Right ventricle myocardium superior (tissue), 1 donor: ENCODE data around the gene SEC14L3. TPM values are rescaled to one million over a fixed set of nuclear protein-coding genes. Genes with fewer than 3 reads are reported as not detected.
"Not testable (repeated sequence)": the region's sequence is repeated elsewhere in the genome, so short reads cannot be mapped to it uniquely, and the experiment has no call there.

Experiments used
- ATAC-seq: fragments of 200-7000 bp; cut with Tn5 transposase; one replicate; pipeline ENCODE4 v1.9.1; 2020; ENCODE audit warnings: mild to moderate bottlenecking; ENCODE audit not compliant: poor library complexity
- DNase-seq: peaks from one replicate; pipeline ENCODE4 v3.0.0-alpha.2; 2020
- intact Hi-C: fragments of 100-400 bp; cut with DNase I; formaldehyde crosslinking; loops from one replicate; pipeline ENCODE4 v1.11.2; 2022
- total RNA-seq: library from RNA; stranded (reverse); fragmentation: NEBNext Ultra II Directional; extraction: Animal tissue kit (Norgen Biotek cat#: 25700); gene quantifications from one replicate; pipeline ENCODE4 v1.2.1, GENCODE V29; 2021
- donor health status: DM: no; HTN: yes; CAD: no; lungs with severe emphysema.

Gene SEC14L3
- total RNA-seq, 1 donor from 2014 or later: not detected

GRCh38 chr22:30453731-30454510 lies 17.9 kb downstream of the SEC14L3 start:
- DNase-seq: no peak
- intact Hi-C loops: no loop called here

GRCh38 chr22:30452861-30453260 lies 19.0 kb downstream of the SEC14L3 start:
- ATAC-seq (no peak), DNase-seq (no peak)
- intact Hi-C loops: no loop called here

More at GRCh38 chr22:30453731-30454510, 17.9 kb downstream of the SEC14L3 start:
- no peak for ATAC-seq

GRCh38 chr22:30451488-30451887 lies 20.3 kb downstream of the SEC14L3 start:
- intact Hi-C loops, DNase-seq: not testable (repeated sequence)

GRCh38 chr22:30447656-30448055 lies 24.2 kb downstream of the SEC14L3 start:
- ATAC-seq (no peak), DNase-seq (no peak)
- intact Hi-C loops: no loop called here

More at GRCh38 chr22:30451488-30451887, 20.3 kb downstream of the SEC14L3 start:
- ATAC-seq: not testable (repeated sequence)

- no peak for ATAC-seq
- no peak for DNase-seq
Measured at GRCh38 chr22:30445438-30446145, 26.2 kb downstream of the SEC14L3 start.

GRCh38 chr22:30444632-30445437 lies 27.0 kb downstream of the SEC14L3 start:
- intact Hi-C loops: no loop called here
- no peak for DNase-seq
- ATAC-seq: no peak

More at GRCh38 chr22:30445438-30446145, 26.2 kb downstream of the SEC14L3 start:
- intact Hi-C loops: no loop called here

- no peak for DNase-seq
- intact Hi-C loops: no loop called here
- no peak for ATAC-seq
Measured at GRCh38 chr22:30441088-30441487, 30.7 kb downstream of the SEC14L3 start.

- DNase-seq: no peak
- intact Hi-C loops: no loop called here
- no peak for ATAC-seq
Measured at GRCh38 chr22:30439836-30440235, 32.0 kb downstream of the SEC14L3 start.

GRCh38 chr22:30439226-30439625 lies 32.6 kb downstream of the SEC14L3 start:
- ATAC-seq (no peak), DNase-seq (no peak)
- intact Hi-C loops: no loop called here

GRCh38 chr22:30438559-30438958 lies 33.3 kb downstream of the SEC14L3 start:
- no peak for DNase-seq
- ATAC-seq: no peak
- intact Hi-C loops: no loop called here

- ATAC-seq (no peak), DNase-seq (no peak)
- intact Hi-C loops: no loop called here
Measured at GRCh38 chr22:30436196-30436595, 35.6 kb downstream of the SEC14L3 start.

- DNase-seq (peak; percentile 48), ATAC-seq (no peak)
- intact Hi-C loops: no loop called here
Measured at GRCh38 chr22:30435674-30436126, 36.1 kb downstream of the SEC14L3 start.

- ATAC-seq (no peak), DNase-seq (no peak)
- intact Hi-C loops: no loop called here
Measured at GRCh38 chr22:30434843-30435242, 37.0 kb downstream of the SEC14L3 start.

- intact Hi-C loops: no loop called here
- ATAC-seq (no peak), DNase-seq (no peak)
Measured at GRCh38 chr22:30433773-30434172, 38.0 kb downstream of the SEC14L3 start.

GRCh38 chr22:30433227-30433626 lies 38.6 kb downstream of the SEC14L3 start:
- intact Hi-C loops: no loop called here
- DNase-seq: no peak
- ATAC-seq: no peak

GRCh38 chr22:30432520-30432919 lies 39.3 kb downstream of the SEC14L3 start:
- no peak for ATAC-seq
- intact Hi-C loops: no loop called here
- no peak for DNase-seq

GRCh38 chr22:30432096-30432495 lies 39.7 kb downstream of the SEC14L3 start:
- intact Hi-C loops: no loop called here
- DNase-seq (no peak), ATAC-seq (no peak)

- intact Hi-C loops: no loop called here
- DNase-seq (no peak), ATAC-seq (no peak)
Measured at GRCh38 chr22:30430933-30431332, 40.9 kb downstream of the SEC14L3 start.

- ATAC-seq: no peak
- intact Hi-C loops: no loop called here
- no peak for DNase-seq
Measured at GRCh38 chr22:30429887-30430286, 41.9 kb downstream of the SEC14L3 start.
